ENCODE results near the gene FARP1.

Gene FARP1

DNA sequence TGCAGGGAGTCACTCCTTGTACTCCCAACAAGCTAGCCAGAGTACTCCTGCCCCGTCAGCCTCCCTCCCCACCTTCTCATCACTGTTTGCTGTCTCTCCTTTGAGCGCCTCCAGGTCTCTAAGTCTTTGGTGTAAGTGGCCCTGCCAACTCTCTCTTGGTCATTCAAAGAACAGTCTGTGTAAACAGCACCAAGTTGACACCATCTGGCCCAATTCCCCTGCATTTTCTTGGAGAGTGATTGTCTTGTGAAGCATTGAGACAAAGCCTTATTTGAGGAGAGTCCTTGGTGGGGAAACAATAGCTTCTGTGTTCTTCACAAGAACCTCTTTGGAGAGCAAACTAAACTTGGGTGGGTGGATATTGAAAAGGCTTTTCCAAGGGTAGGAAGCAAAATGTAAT lies 148.8 kb downstream of the FARP1 start:
- no peak for DNase-seq

DNA sequence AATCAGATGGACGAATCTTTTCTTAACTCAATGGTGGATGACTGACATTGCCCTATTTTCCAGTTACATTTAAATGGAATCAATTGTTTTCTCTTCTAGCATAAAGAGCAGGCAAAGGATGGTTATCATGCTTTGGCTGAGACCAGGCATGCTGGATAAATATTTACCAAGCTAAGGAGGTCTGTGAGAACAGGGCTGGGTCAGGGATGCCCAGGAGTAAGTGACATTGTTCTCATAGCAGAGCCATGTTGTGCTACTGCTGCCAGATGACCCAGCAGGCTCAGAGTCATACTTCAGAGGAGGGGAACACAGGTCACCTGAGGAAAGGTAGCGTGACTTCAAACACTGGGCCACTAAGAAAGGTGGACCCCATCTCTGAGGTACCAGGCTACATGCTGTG lies 150.2 kb downstream of the FARP1 start:
- no peak for DNase-seq

DNA sequence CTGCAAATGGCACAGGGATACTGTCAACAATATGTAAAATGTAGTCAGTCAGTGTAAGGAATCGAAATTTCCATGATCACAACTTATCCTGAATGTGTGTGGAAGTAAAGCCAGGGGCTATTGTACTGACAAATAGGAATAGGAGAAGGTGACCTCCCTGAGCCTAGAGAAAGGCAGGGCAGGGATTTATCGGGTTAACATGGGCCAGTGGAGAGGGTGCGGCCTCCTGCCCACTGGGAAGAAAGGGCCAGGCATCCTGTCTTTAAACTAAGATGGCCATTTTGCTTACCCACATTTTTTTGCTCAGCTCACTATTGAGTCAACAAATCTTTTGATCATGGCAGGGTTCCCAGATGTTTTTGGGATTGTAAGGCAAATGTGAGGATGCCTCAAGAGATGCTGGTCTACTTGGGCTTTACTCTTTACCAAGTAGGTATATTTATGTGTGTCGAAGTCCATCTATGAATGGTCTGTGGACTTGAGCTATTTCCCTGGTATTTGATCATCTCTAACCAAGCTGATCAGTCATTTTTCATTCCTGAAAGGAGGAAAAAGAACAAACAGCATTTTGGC lies 150.8 kb downstream of the FARP1 start:
- DNase-seq: no peak

DNA sequence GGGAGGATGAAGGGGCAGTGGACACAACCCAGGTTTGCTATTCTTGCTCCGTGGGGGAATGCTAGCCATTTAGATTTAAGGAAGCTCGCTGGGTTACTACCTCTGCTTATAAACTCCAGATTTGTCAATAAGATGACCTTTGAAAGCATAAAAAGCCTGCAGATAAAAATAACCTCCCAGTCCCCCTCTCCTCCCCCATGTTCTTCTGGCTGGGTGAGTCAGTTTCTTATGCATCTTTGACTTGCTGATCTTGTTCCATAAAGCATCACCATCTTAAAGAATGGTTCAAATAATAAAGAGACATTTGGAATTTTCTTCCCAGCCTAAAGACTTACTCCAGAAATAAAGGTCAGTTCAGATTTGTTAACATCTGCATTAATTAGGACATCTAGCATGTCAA lies 152.5 kb downstream of the FARP1 start:
- DNase-seq: no peak

DNA sequence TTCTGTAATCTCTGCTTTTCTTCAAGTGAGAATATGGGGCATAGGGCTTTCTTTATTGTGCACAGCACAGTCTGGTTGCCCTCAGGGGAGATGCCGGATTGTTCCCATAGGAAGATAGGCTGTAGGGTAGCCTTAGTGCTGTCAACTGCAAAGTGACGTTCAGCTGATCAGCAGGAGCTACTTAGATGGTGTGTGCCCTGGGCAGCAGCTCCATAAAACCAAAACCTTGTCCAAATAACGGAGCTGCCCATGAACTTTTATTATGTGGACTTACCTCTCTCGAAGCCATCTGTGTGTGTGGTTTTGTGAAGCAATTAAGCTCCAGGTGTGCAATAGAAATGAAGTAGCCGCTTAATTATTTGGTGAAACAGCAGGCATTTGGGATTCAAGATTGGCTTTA lies 154.2 kb downstream of the FARP1 start:
- no peak for DNase-seq

DNA sequence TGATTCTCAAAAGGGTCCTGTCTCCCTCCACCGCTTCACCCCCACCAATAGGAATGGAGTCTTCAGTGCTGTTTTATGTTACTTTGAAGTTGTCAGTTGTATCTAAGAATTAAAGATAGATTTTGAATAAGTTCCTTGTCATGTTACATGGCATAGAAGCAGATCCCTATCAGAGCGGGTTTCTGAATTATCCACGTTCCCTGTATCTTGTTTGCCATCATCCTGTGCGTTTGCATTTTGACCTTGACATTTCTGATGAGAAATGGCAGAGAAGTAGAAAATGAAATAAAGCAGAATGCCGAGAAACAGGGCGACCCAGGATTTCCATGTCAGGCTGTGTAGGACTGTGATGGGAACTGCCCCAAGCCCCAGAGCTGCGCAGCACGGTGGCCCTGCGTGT lies 154.9 kb downstream of the FARP1 start:
- DNase-seq: no peak

DNA sequence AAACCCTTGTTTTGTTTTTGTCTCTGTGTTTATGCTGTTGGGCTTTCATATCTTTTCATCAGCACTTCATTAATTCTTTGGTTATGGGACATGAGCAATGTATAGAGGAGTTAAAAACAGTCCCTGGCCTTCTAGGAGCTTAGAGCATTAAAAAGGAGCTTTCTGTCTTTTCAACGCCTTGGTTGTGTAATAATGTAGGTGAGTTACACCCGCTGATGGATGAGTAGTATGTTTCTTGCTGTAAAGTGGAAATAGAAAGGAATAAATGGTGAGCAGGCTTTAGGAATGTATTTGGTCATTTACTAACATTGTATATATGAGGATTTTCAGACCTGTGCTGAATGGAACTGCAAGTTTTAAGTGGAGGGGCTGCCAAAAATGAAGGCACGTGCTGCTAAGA lies 155.7 kb downstream of the FARP1 start:
- DNase-seq: no peak

DNA sequence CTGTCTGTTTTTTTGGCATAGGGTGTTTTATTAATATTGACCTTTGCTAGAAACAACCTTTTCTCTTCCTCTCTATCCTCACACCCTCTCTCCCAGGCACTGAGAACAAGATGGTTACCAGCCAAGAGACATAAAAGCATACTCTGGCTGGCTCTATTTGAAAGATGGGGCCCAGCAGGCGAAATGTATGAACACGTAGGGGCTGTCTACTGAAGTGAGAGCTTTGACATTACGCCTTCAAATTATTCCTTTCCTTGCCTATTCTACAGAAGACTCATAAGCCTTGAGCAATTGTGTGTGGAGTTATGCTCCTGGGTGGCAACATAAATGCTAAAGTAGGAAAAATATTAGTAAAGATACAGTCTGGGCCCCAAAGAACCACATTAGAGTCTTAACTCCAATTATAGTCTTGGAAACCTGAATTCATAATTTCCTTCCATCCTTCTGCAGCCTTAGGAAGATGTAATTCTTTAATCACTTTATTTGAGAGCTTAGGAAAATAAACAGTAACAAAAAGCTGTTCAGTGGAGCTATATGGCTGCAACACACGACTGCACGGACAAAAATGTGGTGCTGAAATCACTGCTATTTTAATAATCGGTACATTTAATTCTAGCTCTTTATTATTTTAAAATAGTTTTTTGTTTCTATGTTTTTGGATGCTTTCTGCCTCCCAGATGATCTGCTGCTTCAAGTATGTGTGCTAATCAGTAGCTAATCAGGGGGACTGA lies 156.5 kb downstream of the FARP1 start:
- no peak for DNase-seq

DNA sequence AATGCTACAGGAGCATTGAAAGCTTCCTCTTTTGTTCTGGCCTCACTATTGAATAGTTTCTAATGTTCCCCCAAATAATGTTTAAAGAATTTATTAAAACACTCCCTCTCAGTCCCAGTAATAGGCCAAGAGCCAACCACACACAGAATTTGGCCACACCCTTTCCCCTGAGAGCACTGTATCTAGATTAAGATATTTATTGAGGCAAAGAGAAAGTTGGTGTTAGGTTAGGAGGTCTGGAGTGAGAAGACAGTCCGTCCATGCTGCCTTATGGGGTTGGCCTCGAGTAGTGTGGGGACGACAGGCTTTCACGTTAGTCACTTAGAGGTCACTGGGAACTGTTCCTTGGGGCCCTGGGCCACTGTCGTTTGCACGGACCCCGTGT lies 157.1 kb downstream of the FARP1 start:
- no peak for DNase-seq

DNA sequence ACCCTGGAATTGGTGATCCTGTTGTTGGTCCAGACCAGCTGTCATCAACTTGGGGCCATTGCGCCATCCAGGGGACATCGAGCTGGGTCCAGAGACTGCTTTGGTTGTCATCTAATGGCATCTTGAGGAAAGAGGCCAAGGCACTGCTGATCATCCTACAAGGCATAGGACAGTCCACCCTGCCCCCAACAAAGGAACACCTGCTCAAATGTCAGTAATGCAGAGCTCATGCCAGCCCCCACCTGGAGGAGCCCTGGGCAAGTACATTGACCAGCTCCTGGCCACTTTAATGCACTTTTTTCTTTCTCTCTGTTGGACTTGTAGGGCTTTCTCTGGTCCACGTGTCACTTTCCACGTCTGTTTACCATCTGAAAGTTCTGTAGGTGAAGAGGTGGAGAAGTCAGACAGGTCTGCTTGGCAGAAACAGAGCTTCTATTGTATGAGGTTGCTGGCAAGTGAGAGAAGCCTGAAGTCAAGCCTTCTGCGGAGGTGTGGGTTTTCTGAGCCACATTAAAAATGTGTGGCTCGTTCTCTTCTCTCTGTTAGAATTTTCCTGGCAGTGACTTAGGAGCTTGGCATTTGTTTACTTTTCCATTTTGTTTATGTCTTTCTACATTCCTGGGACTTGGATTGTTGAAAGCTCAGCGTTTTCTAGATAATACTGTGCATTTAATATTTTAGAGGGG lies 158.2 kb downstream of the FARP1 start:
- DNase-seq: no peak

DNA sequence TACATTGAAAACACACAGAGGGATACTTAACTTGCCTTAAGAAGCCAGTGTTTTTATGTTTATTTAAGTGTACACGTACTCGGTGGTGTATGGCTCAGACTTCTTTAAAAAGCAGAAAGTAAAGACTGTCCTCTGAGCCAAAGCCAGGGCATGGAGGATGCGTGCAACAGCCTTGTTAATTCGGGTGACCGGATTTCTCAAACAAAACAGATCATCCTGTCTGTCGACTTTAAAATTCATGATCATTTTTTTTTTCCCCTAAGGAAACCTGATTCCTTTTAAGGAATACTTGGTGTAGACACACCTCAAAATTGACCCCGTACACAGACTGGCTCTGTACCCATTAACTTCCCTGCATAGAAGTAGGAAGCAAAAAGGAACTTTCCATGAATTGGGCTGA lies 158.8 kb downstream of the FARP1 start:
- no peak for DNase-seq

DNA sequence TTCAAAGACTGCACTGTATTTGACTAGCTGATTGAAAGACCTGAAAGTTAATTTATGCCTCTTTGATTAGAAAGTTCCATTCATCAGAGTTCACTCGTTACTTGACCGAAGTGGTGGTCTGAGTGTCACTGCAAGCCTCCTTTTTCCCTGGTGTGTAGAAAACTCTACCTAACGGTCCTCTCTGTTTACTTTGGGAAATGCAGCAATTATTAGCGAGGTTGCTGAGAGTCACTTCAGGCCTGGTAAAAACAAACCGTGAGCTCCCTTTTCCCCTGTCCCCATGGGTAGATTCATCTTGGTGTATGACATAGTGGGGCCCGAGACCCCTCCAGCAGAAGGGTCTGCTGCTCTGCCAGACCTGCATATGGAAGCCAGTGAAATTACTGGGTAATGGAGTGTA lies 161.0 kb downstream of the FARP1 start:
- no peak for DNase-seq

DNA sequence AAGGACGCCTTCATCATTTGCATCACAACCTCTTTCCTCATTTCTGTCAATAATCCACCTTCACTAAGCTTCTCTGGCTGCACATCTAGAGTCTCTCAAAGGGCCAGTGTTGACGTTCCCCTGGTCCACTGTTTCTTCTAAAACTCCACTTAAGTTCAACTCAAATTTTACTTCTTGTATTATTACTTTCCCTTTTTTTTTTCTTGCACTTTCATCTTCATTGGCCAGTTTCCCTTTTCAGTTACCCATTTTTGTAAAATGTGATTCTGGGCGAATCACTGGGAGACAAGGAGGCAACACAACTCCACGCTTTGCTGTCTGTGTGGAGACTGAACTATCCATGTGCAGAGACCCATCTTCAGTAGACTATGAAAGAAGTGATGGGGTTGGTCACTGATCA lies 162.8 kb downstream of the FARP1 start:
- no peak for DNase-seq

DNA sequence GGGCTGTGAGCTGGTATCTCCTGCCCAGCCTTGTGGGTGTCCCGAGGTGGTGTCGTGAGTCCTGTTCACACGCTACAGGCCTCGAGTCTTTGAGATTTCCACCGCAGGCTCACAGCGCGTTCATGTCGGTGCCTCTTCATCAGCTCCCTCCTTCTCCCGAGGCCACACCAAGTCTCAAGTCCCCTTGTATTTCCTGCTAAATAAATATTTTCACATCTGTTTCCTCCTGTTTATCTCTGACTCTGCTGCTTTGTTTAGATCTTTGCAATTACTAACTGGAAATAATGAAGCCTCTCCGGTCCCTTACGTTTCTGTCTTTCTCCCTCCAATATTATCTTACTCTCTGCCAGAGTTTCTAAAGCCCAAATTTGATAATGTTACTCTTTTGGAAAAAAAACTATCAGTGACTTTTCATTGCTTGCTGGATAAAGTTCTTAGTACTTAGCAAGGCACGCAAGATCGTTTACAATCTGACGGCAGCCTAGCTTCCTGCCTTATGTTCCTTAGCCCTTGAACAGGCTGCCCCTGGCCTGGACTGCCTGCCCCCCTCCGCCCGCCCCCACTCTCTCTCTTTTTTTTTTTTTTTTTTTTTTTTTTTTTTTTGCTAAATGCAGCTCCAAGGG lies 164.7 kb downstream of the FARP1 start:
- no peak for DNase-seq

DNA sequence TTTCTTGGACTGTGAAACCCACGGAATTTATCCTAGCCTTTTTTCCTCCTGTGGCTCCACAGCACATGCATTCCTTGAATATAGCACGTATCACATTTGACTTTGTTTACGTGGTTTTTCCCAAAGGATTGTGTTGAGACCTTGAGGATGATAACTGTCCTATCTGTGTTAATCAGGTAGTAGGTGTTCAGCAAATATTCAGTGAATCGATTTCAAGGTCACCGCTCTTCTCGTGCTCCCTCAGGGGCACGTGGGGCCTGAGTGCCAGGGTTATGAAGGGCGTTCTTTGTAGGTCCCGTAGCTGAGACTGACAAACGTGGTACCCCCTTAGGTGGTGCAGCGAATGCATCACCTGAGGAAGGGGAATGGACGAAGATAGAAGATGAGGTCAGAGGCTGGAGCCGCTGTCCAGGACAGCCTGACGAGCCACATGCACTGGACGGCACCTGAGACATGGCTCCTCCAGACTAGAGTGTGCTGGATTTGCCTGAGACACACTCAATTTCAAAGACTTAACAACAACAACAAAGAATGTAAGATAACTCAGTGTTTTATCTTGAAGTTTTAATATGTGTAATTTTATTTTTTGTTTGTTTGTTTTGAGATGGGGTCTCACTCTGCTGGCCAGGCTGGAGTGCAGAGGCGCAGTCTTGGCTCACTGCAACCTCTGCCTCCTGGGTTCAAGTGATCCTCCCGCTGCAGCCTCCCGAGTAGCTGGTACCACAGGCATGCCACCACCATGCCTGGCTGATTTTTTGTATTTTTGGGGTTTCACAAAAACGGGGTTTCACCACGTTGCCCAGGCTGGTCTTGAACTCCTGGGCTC lies 165.4 kb downstream of the FARP1 start:
- DNase-seq: no peak

DNA sequence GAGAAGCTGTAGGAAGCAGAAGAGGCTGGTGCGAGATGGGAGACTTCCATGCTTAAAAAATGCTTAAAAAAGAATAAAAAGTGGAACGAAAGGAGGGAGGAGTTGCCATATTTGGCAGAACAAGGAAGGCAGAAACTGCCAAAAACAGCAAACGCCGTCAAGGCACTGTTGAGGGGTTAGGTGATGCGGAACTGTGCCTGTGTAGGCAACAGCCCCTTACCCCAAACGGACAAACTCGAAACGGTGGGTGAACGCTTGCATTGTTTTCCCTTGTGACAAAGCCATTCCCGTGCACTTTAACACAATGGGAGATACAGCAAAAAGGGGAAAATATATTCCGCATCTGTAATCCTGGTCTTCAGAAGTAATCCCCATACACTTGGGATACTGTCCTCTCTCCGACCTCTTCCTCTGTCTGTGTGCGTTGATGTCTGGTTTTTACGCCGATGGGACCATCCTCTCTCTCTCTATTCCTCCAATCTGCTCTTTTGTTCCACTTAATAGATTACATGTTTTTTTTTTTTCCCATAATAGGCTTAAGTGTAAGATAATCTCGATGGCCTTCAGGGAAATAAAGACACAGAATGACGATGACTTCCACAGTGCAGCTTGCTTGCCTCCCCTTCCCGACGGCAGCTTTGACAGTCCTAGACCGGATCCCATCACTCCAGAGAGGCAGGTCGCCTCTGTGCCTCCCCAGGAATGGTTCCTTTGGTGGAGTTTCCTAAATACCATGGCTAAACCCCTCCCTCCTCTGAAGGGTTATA lies 166.9 kb downstream of the FARP1 start:
- DNase-seq: no peak

DNA sequence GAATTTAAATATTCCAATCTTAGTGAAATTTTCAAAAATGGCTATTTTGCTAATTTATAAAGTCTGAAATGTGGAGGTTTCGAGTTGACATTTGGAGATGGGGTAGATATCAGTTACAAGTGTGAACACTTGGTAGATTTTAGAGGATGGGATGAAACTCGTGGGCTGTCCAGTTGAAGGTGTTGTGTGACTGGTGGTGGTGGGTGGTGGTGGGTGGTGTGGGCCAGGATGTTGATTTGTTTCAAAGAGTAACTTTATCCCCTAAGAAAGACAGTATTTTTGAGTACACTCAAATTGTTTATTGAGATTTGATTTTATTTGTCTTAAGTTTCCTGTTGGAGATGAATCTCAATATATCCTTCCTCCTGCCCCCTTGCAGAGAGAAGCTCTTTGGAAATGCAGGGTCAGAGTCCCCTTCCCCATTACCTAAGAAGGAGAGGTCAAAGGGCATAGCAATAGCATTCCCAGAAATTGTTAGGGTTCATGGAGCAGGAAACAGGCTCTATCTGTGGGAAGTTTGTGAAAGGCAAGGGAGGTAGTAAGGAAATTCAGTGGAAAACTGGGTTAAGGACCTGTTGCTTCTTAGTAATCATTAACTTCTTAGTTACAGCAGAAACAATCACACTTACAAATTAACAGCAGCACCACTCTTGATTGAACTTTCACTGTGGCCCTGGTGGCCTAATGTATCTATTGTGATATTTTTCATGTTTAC lies 167.7 kb downstream of the FARP1 start:
- DNase-seq: no peak

DNA sequence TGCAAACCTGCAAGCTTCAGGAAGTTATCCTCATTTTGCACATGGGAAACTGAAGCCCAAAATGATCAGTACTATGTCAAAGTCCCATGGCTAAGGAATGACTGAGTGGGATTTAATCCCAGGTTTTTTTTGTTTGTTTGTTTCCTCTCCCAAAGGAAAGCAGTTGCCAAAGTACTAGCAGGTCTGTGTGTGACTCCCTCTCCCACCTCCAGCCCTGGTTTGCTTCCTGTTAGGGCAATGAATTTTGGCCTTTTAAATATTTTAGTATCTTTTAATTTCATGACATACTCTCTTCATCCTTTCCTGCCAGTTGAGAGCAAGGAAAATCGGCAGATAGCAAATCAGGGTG lies 168.3 kb downstream of the FARP1 start:
- no peak for DNase-seq

DNA sequence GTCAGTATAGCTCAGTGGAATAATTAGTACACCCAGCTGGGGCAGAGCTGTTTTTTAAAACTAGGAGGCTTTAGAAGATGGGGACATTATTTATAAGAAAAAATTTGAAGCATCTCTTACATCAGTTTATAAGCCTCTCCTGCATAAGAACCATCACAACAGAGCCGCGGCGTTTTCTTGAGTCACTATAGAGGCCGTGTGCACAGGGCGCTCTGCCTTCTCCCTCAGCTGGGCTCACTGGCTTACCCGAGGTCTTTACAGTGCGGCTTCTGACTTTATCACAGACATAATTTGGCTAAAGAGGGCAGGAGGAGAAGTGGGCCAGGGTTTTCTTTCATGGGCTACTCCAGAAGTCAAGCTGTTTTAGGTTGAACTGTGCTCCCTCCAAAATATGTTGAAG lies 169.7 kb downstream of the FARP1 start:
- DNase-seq: no peak

DNA sequence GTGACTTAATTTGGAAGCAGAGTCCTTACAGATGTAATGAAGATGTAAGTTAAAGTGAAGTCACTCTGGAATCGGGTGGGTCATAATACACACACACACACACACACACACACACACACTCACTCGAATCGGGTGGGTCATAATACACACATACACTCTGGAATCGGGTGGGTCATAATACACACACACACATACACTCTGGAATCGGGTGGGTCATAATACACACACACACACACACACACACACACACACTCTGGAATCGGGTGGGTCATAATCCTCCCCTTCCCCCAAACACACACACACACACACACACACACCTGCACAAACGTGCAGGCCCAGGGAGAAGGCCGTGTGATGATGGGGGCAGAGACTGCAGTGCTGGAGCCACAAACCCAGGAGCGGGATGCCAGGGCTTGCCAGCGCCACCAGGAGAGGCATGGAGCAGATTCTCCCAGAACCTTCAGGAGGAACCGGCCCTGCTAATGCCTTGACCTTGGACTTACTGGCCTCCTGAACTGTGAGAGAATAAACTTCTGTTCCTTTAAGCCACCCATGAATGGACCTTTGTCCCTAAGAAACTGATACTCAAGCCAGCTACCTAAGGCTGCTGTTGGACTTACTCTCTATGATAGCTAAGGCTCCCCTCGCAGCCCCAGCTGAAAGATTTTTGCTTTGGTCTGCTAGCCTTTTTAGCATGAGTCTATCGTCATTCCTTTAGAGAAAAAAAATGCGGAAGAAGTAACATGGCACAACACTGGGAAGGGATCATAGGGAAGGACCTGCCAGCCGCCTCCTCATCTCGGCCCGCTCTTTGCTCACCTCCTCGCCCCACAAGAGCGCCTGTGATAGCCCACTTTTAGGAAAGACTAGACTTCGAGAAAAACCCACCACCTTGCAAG lies 170.4 kb downstream of the FARP1 start:
- DNase-seq: no peak

DNA sequence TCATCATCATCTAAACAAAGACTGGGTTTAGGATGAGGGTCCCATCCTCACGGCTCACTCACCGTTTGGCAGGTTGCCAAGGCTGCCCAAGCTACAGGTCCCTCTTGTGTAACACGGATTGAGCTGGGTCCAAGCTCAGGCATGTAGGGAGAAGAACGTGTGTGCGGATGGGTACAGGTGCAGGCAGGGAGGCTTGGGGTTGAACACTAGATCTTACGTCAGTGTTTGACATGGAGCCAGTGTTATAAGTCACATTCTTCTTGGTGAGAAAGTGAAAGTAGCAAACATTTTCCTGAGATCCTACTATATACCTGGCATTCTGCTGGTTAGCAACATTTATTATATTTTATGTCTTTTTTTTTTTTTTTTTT lies 171.0 kb downstream of the FARP1 start:
- no peak for DNase-seq
